GM12874 (cell line): Measurements from ENCODE around the gene HNF1A.

ENCODE experiments used
- CTCF ChIP-seq: IDR thresholded peaks from 2 replicates; pipeline ENCODE4 v1.5.1; 2011; ENCODE audit warnings: low read depth, mild to moderate bottlenecking, control low read depth, low read length, moderate library complexity; ENCODE audit not compliant: insufficient read depth

The HNF1A gene

GRCh38 chr12:120977531-120978295, 630 bp upstream of the HNF1A start:
- TF ChIP-seq CTCF, result no peak

- no peak for TF ChIP-seq CTCF
Observed at GRCh38 chr12:120979220-120979861, 998 bp downstream of the HNF1A start.

GRCh38 chr12:120979862-120980696, 1.7 kb downstream of the HNF1A start:
- no peak for TF ChIP-seq CTCF

GRCh38 chr12:120980800-120981368, 2.5 kb downstream of the HNF1A start:
- TF ChIP-seq CTCF, result no peak

- no peak for TF ChIP-seq CTCF
Observed at GRCh38 chr12:120981407-120981941, 3.1 kb downstream of the HNF1A start.

- no peak for TF ChIP-seq CTCF
Observed at GRCh38 chr12:120982659-120983058, 4.3 kb downstream of the HNF1A start.

- TF ChIP-seq CTCF, result no peak
Observed at GRCh38 chr12:120983759-120984158, 5.4 kb downstream of the HNF1A start.
